ENCODE measurements around the gene TAGLN2.

The TAGLN2 gene

GRCh38 chr1:159891275-159892157 is 33.8 kb downstream of the TAGLN2 start:
- Histone ChIP-seq H3K4me3 (ENCODE audit: insufficient read depth, low read depth, low read length, poor library complexity, severe bottlenecking) (no peak overlapping the region), H3K4me1 (ENCODE audit: control insufficient read depth, insufficient read depth, low read length, poor library complexity, severe bottlenecking) (no peaks in the 10 kb centered on the region), H3K36me3 (ENCODE audit: control insufficient read depth, insufficient read depth, low read length) (no peaks in the 10 kb centered on the region), H3K9me3 (ENCODE audit: control insufficient read depth, low read length) (no peaks in the 10 kb centered on the region), H3K27me3 (replicated peaks; ENCODE audit: control insufficient read depth, insufficient read depth, low read length, poor library complexity, severe bottlenecking) (no peaks in the 10 kb centered on the region), H3K27ac (ENCODE audit: insufficient read depth, low read length, poor library complexity, severe bottlenecking) (no peak overlapping the region)
- DNase-seq: peak; percentile 46 to 68 (median 63)

- H3K4me3 ChIP-seq (ENCODE audit: insufficient read depth, low read depth, low read length, poor library complexity, severe bottlenecking): no peak overlapping the region
- H3K27ac ChIP-seq (ENCODE audit: insufficient read depth, low read length, poor library complexity, severe bottlenecking): no peak overlapping the region
These were observed 34.9 kb downstream of the TAGLN2 start for GRCh38 chr1:159890390-159890789.

GRCh38 chr1:159889821-159890252 is 35.5 kb downstream of the TAGLN2 start:
- Histone ChIP-seq H3K4me3 (ENCODE audit: insufficient read depth, low read depth, low read length, poor library complexity, severe bottlenecking) (no peak overlapping the region), H3K36me3 (ENCODE audit: control insufficient read depth, insufficient read depth, low read length) (no peaks in the 10 kb centered on the region), H3K9me3 (ENCODE audit: control insufficient read depth, low read length) (no peaks in the 10 kb centered on the region), H3K27me3 (replicated peaks; ENCODE audit: control insufficient read depth, insufficient read depth, low read length, poor library complexity, severe bottlenecking) (no peaks in the 10 kb centered on the region), H3K4me1 (ENCODE audit: control insufficient read depth, insufficient read depth, low read length, poor library complexity, severe bottlenecking) (no peaks in the 10 kb centered on the region), H3K27ac (ENCODE audit: insufficient read depth, low read length, poor library complexity, severe bottlenecking) (no peak overlapping the region)
- DNase-seq: no peak

More at GRCh38 chr1:159890390-159890789, 34.9 kb downstream of the TAGLN2 start:
- H3K9me3 ChIP-seq (ENCODE audit: control insufficient read depth, low read length): no peaks in the 10 kb centered on the region
- DNase-seq: no peak
- H3K4me1 ChIP-seq (ENCODE audit: control insufficient read depth, insufficient read depth, low read length, poor library complexity, severe bottlenecking): no peaks in the 10 kb centered on the region
- no peaks in the 10 kb centered on the region for H3K36me3 ChIP-seq (ENCODE audit: control insufficient read depth, insufficient read depth, low read length)
- no peaks in the 10 kb centered on the region for H3K27me3 ChIP-seq (replicated peaks; ENCODE audit: control insufficient read depth, insufficient read depth, low read length, poor library complexity, severe bottlenecking)

- DNase-seq: no peak
- no peak overlapping the region for H3K27ac ChIP-seq (ENCODE audit: insufficient read depth, low read length, poor library complexity, severe bottlenecking)
- H3K27me3 ChIP-seq (replicated peaks; ENCODE audit: control insufficient read depth, insufficient read depth, low read length, poor library complexity, severe bottlenecking): no peaks in the 10 kb centered on the region
- no peaks in the 10 kb centered on the region for H3K36me3 ChIP-seq (ENCODE audit: control insufficient read depth, insufficient read depth, low read length)
- no peaks in the 10 kb centered on the region for H3K9me3 ChIP-seq (ENCODE audit: control insufficient read depth, low read length)
- no peak overlapping the region for H3K4me3 ChIP-seq (ENCODE audit: insufficient read depth, low read depth, low read length, poor library complexity, severe bottlenecking)
- no peaks in the 10 kb centered on the region for H3K4me1 ChIP-seq (ENCODE audit: control insufficient read depth, insufficient read depth, low read length, poor library complexity, severe bottlenecking)
These were observed 36.1 kb downstream of the TAGLN2 start for GRCh38 chr1:159889202-159889601.

DNA sequence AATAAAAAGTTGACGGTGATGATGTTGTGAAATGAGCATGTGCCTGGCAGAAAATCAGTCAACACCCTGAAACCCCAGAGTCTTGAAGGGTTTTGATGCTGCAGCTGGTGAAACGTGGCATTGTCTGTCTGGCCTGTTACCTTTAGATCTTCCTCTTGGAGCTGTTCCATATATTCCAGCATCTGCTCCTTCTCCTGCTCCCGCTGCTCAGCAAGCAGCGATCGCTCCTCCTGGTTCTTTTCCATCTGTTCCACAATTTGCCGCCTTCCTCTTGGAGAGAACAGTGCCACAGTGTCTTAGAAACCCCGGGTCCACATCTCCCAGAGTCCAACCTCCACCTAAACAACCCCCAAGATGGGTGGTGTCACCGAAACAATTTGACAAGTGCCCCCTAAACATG is 41.0 kb downstream of the TAGLN2 start:
- Histone ChIP-seq H3K4me1 (ENCODE audit: control insufficient read depth, insufficient read depth, low read length, poor library complexity, severe bottlenecking) (peaks cover 8% of the 10 kb centered on the region), H3K9me3 (ENCODE audit: control insufficient read depth, low read length) (no peaks in the 10 kb centered on the region), H3K4me3 (ENCODE audit: insufficient read depth, low read depth, low read length, poor library complexity, severe bottlenecking) (no peak overlapping the region), H3K36me3 (ENCODE audit: control insufficient read depth, insufficient read depth, low read length) (no peaks in the 10 kb centered on the region), H3K27me3 (replicated peaks; ENCODE audit: control insufficient read depth, insufficient read depth, low read length, poor library complexity, severe bottlenecking) (no peaks in the 10 kb centered on the region), H3K27ac (ENCODE audit: insufficient read depth, low read length, poor library complexity, severe bottlenecking) (no peak overlapping the region)
- DNase-seq: no peak

DNA sequence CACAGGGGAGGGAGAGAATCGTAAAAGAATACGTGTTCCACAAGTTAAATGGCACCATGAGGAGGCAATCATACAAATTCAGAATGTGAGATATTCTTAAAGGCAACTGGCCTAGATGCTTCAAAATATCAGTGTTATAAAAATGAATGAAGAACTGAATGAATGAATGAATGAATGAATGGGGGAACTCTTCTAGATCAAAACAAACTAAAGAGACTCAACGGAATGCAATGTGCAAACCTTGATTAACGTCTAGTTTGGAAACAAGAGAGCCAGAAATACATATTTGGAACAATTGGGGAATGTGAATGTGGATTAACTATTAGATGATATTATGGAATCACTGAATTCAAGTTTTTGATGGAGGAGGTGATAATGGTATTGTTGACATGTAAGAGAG is 42.2 kb downstream of the TAGLN2 start:
- H3K27ac ChIP-seq (ENCODE audit: insufficient read depth, low read length, poor library complexity, severe bottlenecking): no peak overlapping the region
- DNase-seq: no peak
- H3K4me3 ChIP-seq (ENCODE audit: insufficient read depth, low read depth, low read length, poor library complexity, severe bottlenecking): no peak overlapping the region
- peaks cover 8% of the 10 kb centered on the region for H3K4me1 ChIP-seq (ENCODE audit: control insufficient read depth, insufficient read depth, low read length, poor library complexity, severe bottlenecking)
- no peaks in the 10 kb centered on the region for H3K9me3 ChIP-seq (ENCODE audit: control insufficient read depth, low read length)
- H3K36me3 ChIP-seq (ENCODE audit: control insufficient read depth, insufficient read depth, low read length): no peaks in the 10 kb centered on the region
- H3K27me3 ChIP-seq (replicated peaks; ENCODE audit: control insufficient read depth, insufficient read depth, low read length, poor library complexity, severe bottlenecking): no peaks in the 10 kb centered on the region

GRCh38 chr1:159882527-159882862 is 42.8 kb downstream of the TAGLN2 start:
- Histone ChIP-seq H3K27me3 (replicated peaks; ENCODE audit: control insufficient read depth, insufficient read depth, low read length, poor library complexity, severe bottlenecking) (no peaks in the 10 kb centered on the region), H3K9me3 (ENCODE audit: control insufficient read depth, low read length) (no peaks in the 10 kb centered on the region), H3K27ac (ENCODE audit: insufficient read depth, low read length, poor library complexity, severe bottlenecking) (no peak overlapping the region), H3K4me1 (ENCODE audit: control insufficient read depth, insufficient read depth, low read length, poor library complexity, severe bottlenecking) (peaks cover 8% of the 10 kb centered on the region), H3K4me3 (ENCODE audit: insufficient read depth, low read depth, low read length, poor library complexity, severe bottlenecking) (no peak overlapping the region), H3K36me3 (ENCODE audit: control insufficient read depth, insufficient read depth, low read length) (no peaks in the 10 kb centered on the region)
- no peak for DNase-seq

- H3K36me3 ChIP-seq (ENCODE audit: control insufficient read depth, insufficient read depth, low read length): no peaks in the 10 kb centered on the region
- H3K27ac ChIP-seq (ENCODE audit: insufficient read depth, low read length, poor library complexity, severe bottlenecking): no peak overlapping the region
- no peak overlapping the region for H3K4me3 ChIP-seq (ENCODE audit: insufficient read depth, low read depth, low read length, poor library complexity, severe bottlenecking)
- peaks cover 8% of the 10 kb centered on the region for H3K4me1 ChIP-seq (ENCODE audit: control insufficient read depth, insufficient read depth, low read length, poor library complexity, severe bottlenecking)
- DNase-seq: peak; percentile 13 to 48 (median 26)
- H3K9me3 ChIP-seq (ENCODE audit: control insufficient read depth, low read length): no peaks in the 10 kb centered on the region
- H3K27me3 ChIP-seq (replicated peaks; ENCODE audit: control insufficient read depth, insufficient read depth, low read length, poor library complexity, severe bottlenecking): no peaks in the 10 kb centered on the region
These were observed 43.4 kb downstream of the TAGLN2 start for GRCh38 chr1:159881622-159882526.

DNA sequence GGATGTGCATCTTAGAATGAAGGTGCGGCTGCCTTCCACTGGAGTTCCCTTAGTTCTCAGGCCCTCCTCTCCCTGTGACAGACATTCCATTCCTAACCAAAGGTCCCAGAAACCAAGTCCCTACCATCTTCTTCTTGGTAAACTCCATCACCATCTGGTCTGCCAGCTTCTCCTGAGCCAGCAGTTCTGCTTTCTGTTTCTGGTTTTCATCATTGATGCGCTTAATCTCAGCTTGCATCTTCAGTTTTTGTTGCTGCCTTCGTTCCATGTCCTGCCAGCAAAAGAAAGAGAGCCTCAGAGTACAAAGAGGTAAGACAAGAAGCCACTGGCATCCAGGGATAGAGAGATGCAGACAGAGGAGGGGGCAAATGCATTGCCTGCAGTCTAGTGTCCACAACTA is 44.9 kb downstream of the TAGLN2 start:
- H3K27ac ChIP-seq (ENCODE audit: insufficient read depth, low read length, poor library complexity, severe bottlenecking): no peak overlapping the region
- no peak overlapping the region for H3K4me3 ChIP-seq (ENCODE audit: insufficient read depth, low read depth, low read length, poor library complexity, severe bottlenecking)
- no peak for DNase-seq
- H3K9me3 ChIP-seq (ENCODE audit: control insufficient read depth, low read length): no peaks in the 10 kb centered on the region
- peaks cover 8% of the 10 kb centered on the region for H3K4me1 ChIP-seq (ENCODE audit: control insufficient read depth, insufficient read depth, low read length, poor library complexity, severe bottlenecking)
- H3K36me3 ChIP-seq (ENCODE audit: control insufficient read depth, insufficient read depth, low read length): no peaks in the 10 kb centered on the region
- no peaks in the 10 kb centered on the region for H3K27me3 ChIP-seq (replicated peaks; ENCODE audit: control insufficient read depth, insufficient read depth, low read length, poor library complexity, severe bottlenecking)

- H3K9me3 ChIP-seq (ENCODE audit: control insufficient read depth, low read length): no peaks in the 10 kb centered on the region
- no peak overlapping the region for H3K27ac ChIP-seq (ENCODE audit: insufficient read depth, low read length, poor library complexity, severe bottlenecking)
- no peaks in the 10 kb centered on the region for H3K27me3 ChIP-seq (replicated peaks; ENCODE audit: control insufficient read depth, insufficient read depth, low read length, poor library complexity, severe bottlenecking)
- H3K36me3 ChIP-seq (ENCODE audit: control insufficient read depth, insufficient read depth, low read length): no peaks in the 10 kb centered on the region
- DNase-seq: no peak
- peaks cover 8% of the 10 kb centered on the region for H3K4me1 ChIP-seq (ENCODE audit: control insufficient read depth, insufficient read depth, low read length, poor library complexity, severe bottlenecking)
- H3K4me3 ChIP-seq (ENCODE audit: insufficient read depth, low read depth, low read length, poor library complexity, severe bottlenecking): no peak overlapping the region
These were observed 45.3 kb downstream of the TAGLN2 start for GRCh38 chr1:159879977-159880376.

Data from effector memory CD4-positive, alpha-beta T cell (primary cell).